ENCODE measurements around the gene SPOP. TPM values are rescaled to one million over a fixed set of nuclear protein-coding genes. Genes with fewer than 3 reads are reported as not detected.
A peak's percentile ranks its signal among the peaks of the same experiment; 100 is the strongest.

SPOP gene
- total RNA-seq, 1 donor from 2014 or later, result 32.1 TPM

DNA sequence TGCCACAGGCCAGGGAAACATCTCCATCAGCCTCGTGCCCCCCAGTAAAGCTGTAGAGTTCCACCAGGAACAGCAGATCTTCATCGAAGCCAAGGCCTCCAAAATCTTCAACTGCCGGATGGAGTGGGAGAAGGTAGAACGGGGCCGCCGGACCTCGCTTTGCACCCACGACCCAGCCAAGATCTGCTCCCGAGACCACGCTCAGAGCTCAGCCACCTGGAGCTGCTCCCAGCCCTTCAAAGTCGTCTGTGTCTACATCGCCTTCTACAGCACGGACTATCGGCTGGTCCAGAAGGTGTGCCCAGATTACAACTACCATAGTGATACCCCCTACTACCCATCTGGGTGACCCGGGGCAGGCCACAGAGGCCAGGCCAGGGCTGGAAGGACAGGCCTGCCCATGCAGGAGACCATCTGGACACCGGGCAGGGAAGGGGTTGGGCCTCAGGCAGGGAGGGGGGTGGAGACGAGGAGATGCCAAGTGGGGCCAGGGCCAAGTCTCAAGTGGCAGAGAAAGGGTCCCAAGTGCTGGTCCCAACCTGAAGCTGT lies 98.9 kb downstream of the SPOP start:
- H3K4me3 ChIP-seq (ENCODE audit: low read depth, low read length), result no peak overlapping the region
- no peaks in the 10 kb centered on the region for H3K27me3 ChIP-seq (ENCODE audit: control insufficient read depth, insufficient read depth, low read length)
- TF ChIP-seq, protein P1, sequence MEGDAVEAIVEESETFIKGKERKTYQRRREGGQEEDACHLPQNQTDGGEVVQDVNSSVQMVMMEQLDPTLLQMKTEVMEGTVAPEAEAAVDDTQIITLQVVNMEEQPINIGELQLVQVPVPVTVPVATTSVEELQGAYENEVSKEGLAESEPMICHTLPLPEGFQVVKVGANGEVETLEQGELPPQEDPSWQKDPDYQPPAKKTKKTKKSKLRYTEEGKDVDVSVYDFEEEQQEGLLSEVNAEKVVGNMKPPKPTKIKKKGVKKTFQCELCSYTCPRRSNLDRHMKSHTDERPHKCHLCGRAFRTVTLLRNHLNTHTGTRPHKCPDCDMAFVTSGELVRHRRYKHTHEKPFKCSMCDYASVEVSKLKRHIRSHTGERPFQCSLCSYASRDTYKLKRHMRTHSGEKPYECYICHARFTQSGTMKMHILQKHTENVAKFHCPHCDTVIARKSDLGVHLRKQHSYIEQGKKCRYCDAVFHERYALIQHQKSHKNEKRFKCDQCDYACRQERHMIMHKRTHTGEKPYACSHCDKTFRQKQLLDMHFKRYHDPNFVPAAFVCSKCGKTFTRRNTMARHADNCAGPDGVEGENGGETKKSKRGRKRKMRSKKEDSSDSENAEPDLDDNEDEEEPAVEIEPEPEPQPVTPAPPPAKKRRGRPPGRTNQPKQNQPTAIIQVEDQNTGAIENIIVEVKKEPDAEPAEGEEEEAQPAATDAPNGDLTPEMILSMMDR (IDR thresholded peaks at IDR 0.05; ENCODE audit: insufficient read depth, low read length, severe bottlenecking), result no peak
- DNase-seq (ENCODE audit: low read depth) (no peak), FAIRE-seq (no peak)
- H3K36me3 ChIP-seq (ENCODE audit: control insufficient read depth, insufficient read depth, low read length), result no peaks in the 10 kb centered on the region

DNA sequence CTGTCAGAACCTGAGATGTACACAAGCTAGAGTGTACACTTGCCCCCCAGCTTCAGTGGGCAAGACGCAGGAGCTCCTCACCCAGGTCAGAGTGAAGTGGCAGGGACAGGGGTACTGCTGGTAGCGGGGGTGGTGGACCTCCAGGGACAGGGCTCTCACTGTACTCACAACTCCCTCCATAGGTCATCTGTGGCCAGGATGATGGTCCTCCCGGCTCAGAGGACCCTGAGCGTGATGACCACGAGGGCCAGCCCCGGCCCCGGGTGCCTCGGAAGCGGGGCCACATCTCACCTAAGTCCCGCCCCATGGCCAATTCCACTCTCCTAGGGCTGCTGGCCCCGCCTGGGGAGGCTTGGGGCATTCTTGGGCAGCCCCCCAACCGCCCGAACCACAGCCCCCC lies 99.5 kb downstream of the SPOP start:
- Histone ChIP-seq H3K27me3 (ENCODE audit: control insufficient read depth, insufficient read depth, low read length) (no peaks in the 10 kb centered on the region), H3K36me3 (ENCODE audit: control insufficient read depth, insufficient read depth, low read length) (no peaks in the 10 kb centered on the region), H3K4me3 (ENCODE audit: low read depth, low read length) (no peak overlapping the region)
- DNase-seq (ENCODE audit: low read depth) (no peak), FAIRE-seq (no peak)
- TF ChIP-seq, protein P1 (IDR thresholded peaks at IDR 0.05; ENCODE audit: insufficient read depth, low read length, severe bottlenecking), result no peak

GRCh38 chr17:49577963-49578362 lies 99.9 kb downstream of the SPOP start:
- H3K36me3 ChIP-seq (ENCODE audit: control insufficient read depth, insufficient read depth, low read length), result no peaks in the 10 kb centered on the region
- TF ChIP-seq, protein P1 (IDR thresholded peaks at IDR 0.05; ENCODE audit: insufficient read depth, low read length, severe bottlenecking), result no peak
- DNase-seq (ENCODE audit: low read depth), result no peak
- H3K4me3 ChIP-seq (ENCODE audit: low read depth, low read length), result no peak overlapping the region
- no peak for FAIRE-seq
- no peaks in the 10 kb centered on the region for H3K27me3 ChIP-seq (ENCODE audit: control insufficient read depth, insufficient read depth, low read length)

DNA sequence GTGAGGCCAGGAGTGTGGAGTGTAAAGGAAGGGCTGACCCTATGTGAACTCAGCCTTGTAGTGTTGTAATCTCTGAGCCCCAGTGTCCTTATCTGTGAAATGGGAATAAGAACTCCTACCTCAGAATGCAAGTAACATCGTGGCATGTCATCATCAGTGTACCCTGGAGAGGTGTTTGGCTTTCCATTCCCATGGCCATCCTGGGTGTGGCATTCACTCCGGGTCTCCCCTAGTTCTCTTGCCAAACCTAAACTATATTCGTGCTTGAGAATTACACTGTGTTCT lies 100.3 kb downstream of the SPOP start:
- TF ChIP-seq, protein P1 (IDR thresholded peaks at IDR 0.05; ENCODE audit: insufficient read depth, low read length, severe bottlenecking), result no peak
- H3K4me3 ChIP-seq (ENCODE audit: low read depth, low read length), result no peak overlapping the region
- peak; percentile 73 for FAIRE-seq

GRCh38 chr17:49576917-49577649 lies 100.8 kb downstream of the SPOP start:
- Histone ChIP-seq H3K4me3 (ENCODE audit: low read depth, low read length) (peak overlapping the region; percentile 42), H3K27me3 (ENCODE audit: control insufficient read depth, insufficient read depth, low read length) (no peaks in the 10 kb centered on the region), H3K36me3 (ENCODE audit: control insufficient read depth, insufficient read depth, low read length) (no peaks in the 10 kb centered on the region)
- DNase-seq (ENCODE audit: low read depth) (no peak), FAIRE-seq (no peak)
- TF ChIP-seq, protein P1 (IDR thresholded peaks at IDR 0.05; ENCODE audit: insufficient read depth, low read length, severe bottlenecking), result no peak

More for the DNA sequence above, 100.3 kb downstream of the SPOP start:
- no peak for DNase-seq (ENCODE audit: low read depth)
- H3K36me3 ChIP-seq (ENCODE audit: control insufficient read depth, insufficient read depth, low read length), result no peaks in the 10 kb centered on the region
- H3K27me3 ChIP-seq (ENCODE audit: control insufficient read depth, insufficient read depth, low read length), result no peaks in the 10 kb centered on the region
